GM21515 (cell line): Measurements from ENCODE around the gene UBE3B.

ENCODE experiments used
- ATAC-seq: cut with Tn5 transposase; IDR thresholded peaks from one replicate; pipeline ENCODE4 v1.9.1; 2021; ENCODE audit not compliant: unreplicated experiment

Gene UBE3B

DNA sequence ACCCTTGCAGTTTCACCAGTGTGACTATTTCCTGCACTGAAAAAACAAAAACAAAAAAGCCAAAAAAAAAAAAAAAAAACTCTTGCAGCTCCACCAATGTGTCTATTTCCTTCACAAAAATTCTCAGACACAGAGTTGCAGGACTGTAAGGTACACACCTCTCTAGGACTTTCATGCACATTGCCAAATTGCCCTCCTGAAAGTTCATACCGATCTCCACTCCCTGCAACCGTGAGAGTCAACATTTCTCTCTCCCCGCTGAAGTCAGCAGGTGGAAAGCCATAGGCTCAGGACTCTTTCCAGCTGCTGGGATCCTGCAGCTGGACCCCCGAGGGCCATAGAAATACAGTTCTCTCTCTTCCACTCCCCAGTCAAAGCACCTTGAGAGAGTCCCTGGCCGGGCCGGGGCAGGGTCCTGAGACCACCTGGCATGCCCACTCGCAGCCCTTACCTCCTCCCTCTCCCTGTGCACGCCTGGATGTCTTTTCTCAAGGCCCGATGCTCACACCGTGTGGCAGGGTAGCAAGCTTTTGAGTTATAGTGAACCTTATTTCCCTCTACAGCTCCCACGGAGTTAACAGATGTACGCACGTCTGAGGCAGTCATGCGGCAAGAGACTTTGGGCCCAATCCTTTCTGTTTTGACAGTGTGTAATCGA, 72.3 kb downstream of the UBE3B start:
- no peak for ATAC-seq

- no peak for ATAC-seq
Measured at GRCh38 chr12:109550281-109550680, 72.8 kb downstream of the UBE3B start.

- ATAC-seq = no peak
Measured at GRCh38 chr12:109551108-109551507, 73.7 kb downstream of the UBE3B start.

GRCh38 chr12:109552971-109553370, 75.5 kb downstream of the UBE3B start:
- no peak for ATAC-seq

- no peak for ATAC-seq
Measured at GRCh38 chr12:109553483-109553882, 76.0 kb downstream of the UBE3B start.

DNA sequence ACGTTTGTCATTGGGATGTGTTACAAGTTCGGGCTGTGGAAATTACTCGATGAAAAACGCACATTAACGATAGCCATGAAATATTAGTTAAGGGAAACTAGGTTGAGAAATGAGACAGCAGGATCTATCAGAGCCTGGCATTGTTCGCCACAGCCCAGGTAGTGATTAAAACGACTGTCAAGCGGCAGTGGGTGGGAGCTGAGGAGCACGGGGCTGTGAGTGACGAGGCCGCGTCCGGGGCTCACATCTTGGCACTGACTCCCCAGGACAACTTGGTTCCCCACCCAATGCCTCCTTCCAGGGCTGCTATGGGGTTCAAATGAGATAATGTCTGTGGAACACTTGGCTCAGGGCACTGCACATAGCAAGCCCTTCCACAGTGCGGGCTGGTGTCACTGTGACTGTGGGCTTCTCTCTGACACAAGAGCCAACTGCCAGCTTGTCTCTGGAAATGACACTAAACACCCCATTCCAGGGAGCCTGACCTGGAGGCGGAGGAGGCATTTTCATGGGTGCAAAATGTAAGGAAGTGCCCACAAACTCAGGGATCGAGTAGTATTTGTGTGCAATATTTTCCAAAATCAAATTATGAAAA, 76.6 kb downstream of the UBE3B start:
- no peak for ATAC-seq

GRCh38 chr12:109554761-109555160, 77.3 kb downstream of the UBE3B start:
- no peak for ATAC-seq

DNA sequence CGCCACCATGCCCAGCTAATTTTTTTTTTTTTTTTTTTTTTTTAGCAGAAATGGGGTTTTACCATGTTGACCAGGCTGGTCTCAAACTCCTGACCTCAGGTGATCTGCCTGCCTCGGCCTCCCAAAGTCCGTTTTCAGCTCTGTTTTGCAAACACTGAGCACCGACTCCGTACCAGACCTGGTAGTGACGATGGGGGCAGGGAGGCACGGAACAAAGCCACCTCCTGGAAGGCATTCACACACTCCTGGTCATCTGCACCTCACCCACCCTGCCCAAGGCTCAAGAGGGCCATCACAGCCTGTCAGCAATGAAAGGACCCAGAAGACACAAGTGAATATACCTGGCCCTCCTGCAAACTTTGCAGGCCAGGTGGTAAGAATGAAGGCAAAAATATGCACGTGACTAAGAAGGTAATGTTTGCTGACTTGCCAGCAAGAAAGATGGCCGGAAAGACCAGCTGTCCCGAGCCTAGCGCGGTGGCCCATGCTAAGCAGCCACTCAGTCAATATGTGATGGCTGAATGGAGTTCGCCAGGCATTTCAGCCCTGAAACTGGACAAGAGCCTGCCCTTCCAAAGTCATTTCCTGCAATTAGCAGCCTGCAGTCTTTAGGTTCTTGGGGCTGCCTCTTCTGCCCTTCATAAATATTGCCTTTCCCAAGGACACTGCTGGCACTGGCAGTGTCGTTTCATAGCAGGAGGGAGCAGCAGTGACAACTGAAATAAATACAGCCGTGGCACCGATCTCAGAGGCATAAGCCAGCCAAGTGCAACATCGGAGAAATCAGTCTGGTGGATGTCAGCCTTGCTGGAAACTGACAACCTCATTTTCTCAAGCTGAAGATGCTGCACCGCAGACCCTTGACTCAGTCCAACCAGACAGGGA, 78.2 kb downstream of the UBE3B start:
- no peak for ATAC-seq

- ATAC-seq = no peak
Measured at GRCh38 chr12:109557200-109557599, 79.8 kb downstream of the UBE3B start.

- no peak for ATAC-seq
Measured at GRCh38 chr12:109557805-109558204, 80.4 kb downstream of the UBE3B start.

DNA sequence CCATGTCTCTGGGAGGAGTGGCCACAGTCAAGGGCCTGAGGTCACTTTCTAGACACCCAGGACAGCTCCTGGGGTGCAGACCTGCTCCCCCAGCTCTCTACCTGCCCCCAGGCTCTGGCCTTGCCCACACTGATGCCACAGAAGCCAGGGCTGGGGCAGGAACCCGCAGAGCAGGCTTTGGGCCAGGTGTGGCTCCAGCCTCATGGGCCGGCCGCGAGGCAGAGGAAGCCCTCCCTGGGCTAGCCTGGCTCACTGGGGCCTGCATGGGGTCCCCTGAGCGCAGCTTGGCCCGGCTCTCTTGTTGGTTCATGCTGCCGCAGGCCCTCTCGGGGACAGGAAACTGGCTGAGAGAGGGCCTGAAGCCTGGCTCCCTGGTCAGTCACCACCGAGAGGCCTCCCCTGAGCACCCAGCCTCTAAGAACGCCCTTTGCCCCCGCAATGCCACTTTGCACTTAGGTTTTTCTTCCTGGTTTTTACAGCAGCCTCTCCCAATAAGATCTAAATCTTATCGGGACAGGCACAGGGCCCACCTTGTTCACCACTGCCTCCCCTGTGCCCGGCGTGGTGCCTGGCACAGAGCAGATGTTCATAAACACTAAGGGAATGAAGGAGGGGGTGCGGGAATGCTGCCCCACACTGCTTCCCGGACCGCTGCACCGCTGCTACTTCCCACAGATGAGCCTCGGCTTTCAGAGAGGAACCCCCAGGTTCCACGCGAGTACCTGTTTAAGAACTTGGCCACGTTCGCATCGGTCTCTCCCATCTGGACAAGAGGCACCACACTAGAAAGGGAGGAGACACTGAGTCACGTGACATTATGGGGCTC, 81.2 kb downstream of the UBE3B start:
- ATAC-seq = no peak

DNA sequence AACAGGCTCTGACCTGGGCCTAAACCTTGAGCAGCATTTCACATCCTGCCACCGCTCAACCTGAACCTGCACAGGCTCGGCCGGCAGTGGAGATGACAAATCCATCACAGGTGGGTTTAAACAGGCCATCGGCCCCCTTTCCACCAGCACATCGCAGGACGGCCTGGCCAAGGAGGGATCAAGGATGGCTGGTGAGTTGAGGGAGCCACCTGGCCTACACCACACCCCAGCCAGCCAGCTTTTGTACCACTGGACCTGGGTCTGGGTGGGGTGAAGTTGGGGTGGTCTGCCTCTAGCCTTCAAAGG, 81.7 kb downstream of the UBE3B start:
- no peak for ATAC-seq

DNA sequence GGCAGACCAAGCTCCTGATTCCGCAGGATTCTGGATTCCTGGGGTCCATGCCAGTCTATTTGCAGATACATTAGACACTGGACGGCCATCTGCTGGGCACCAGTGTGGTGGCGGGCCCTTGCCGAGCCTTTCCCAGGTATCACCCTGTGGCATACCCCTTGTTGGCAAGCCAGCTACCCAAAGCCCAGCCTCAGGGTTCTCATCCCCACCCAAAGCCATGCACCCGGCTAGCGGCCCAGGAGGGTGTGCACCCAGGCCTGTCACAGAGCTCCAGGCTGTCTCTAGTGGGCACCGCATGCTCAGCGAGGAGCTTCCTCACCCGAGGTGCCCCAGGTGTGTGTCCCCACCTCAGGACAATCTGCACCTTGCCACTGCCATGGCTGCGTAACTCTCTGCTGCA, 82.2 kb downstream of the UBE3B start:
- no peak for ATAC-seq

DNA sequence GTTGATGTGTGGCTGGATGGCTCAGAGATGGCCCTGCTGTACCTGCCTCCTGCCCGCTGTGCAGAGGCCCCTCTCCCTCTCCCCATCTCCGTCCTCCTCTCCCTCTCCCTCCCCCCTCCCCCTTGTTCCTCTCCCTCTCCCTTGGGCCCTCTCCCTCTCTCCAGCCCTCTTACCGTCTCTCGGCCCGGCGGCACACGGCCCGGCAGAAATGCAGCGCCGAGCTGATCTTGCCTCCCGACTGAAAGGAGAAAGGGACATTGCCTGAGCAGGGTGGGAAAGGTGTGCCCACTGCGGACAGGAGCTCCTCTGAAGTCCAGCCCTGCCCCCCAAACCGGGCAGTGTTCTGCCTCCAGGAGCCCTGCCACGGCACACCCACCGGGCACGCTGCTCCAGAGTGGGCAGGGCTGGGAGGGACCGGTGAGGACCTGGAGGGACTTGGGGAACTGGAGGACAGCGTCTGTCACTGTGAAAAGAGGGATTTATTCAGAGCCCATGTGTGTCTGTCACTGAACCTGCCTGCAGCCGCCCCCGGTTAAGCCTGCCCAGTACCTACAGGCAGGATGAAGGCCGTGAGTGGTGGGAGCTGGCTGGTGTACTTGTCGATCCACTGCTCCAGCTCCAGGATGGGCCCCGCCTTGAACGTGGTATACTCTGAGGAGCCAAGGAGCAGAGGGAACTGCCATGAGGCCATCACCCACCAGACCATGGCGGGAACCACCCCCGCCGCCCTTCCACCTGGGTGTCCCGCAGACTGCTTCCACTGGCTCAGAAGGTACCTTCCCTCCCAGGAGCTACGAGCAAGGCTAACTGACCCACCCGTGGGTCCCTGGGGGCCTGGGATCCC, 83.7 kb downstream of the UBE3B start:
- ATAC-seq = no peak

DNA sequence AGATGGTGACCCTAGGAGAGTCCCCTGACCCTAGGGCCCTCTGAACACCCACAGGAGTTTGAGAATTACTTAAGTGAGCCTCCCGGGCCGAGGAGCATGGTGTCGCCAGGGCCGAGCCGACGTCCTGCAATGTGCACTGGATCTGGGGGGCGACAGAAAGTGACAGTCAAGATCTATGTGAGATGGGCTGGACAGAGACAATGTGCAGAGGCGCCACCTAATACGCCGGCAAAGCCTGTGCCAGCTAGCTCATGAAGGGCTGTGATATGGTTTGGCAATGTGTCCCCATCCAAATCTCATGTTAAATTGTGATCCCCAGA, 84.2 kb downstream of the UBE3B start:
- ATAC-seq = no peak

DNA sequence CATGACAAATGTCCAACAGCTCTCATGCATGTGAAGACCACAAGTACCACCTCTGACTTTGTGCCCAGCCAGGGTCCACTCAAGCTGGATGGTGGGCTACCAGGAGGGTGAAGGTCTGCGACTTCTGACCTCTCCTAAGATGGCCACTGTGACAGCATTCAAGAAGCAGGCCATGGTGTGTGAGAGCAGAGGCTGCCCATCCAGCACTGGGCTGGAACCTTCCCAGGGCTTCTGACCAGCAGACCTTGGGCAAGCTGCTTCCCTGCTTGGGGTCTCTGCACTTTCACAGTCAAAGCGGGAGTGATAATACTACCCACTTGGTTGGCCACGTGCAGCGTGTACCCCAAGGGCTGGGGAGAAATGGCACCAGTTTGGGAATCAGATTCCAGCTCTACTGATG, 85.4 kb downstream of the UBE3B start:
- ATAC-seq = no peak

DNA sequence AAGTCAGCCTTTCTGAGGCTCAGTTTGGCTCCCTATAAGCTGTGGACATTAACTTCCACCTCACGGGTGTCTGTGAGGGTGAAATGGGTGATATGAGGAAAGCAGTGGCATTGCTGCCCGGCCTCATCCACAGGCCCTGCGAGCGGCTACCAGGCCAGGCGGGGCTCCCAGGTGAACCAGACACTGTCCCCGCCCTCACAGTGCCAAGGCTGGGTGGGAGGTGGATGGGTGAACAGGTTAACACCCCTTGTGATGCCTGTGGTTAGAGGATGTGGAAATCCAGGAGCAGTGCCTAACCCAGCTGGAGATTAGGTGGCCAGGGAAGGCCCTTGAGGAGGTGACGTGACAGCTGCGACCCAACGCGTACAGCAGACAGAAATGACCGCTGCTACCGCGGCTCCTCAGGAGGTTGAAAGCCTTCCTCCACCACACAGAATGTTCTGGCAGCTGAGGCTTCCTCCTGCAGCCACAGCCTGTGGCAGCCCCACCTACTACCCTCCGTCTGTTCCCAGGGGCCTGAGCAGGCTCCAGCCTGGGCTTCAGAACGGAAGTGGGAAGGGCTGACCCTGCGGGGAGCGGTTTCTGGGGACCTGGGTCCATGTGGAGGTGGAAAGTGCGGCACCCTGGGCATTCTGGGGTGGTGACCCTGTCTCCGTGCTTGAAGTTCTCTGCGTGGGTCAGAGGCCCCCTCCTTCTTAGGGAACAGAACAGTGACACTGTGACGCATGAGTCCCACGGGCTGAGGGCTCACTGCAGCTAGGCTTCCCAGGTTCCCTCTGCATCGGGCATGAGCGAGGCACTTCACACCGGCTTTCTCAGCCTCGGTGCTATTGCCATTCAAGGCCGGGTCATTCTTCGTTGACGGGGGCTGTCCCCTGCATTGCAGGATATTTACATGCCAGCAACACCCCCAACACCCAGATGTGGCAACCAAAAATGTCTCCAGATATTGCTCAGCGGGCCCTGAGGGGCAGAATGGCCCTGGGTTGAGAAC, 86.2 kb downstream of the UBE3B start:
- no peak for ATAC-seq

DNA sequence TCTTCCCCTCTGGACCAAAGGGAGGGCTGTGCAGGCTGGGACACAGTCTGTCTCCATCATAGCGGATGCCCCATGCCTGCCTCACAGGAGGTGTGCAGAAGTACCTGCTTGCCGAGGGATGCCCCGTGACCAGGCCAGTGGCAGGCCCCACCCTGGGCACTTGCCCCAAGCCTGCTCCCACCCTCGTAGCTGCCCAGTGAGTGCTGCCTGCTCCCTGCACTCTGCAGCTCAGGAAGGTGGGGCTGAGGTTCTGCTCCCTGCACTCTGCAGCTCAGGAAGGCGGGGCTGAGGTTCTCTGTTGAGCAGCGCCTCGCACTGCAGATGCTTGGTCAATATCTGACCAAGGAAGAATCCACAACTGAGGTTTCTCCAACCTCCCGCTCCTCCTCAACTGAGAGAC, 89.0 kb downstream of the UBE3B start:
- ATAC-seq = no peak

GRCh38 chr12:109567296-109567695, 89.9 kb downstream of the UBE3B start:
- ATAC-seq = no peak

GRCh38 chr12:109567967-109568366, 90.5 kb downstream of the UBE3B start:
- ATAC-seq = no peak
